ENCODE results near the gene HMG20A. TPM values are rescaled to one million over a fixed set of nuclear protein-coding genes. Genes with fewer than 3 reads are reported as not detected.

HMG20A gene
- total RNA-seq, 2 donors from 2014 or later = 43.1 to 44.6 TPM

GRCh38 chr15:77412972-77413698 lies 7.6 kb upstream of the HMG20A start:
- ATAC-seq (replicated peaks in 1 of 2) (no peak), DNase-seq (no peak)
- H3K27ac Mint-ChIP-seq = no peak overlapping the region

GRCh38 chr15:77413699-77414349 lies 6.9 kb upstream of the HMG20A start:
- H3K4me1 Mint-ChIP-seq (ENCODE audit: low read depth) = peaks cover 38% of the 10 kb centered on the region
- no peak overlapping the region for H3K27ac Mint-ChIP-seq
- no peak for DNase-seq
- peaks cover 0 to 3% of the 10 kb centered on the region in 2 donors for H3K36me3 Mint-ChIP-seq (ENCODE audit: insufficient read depth in 2 of 2)
- H3K27me3 Mint-ChIP-seq (ENCODE audit: low read depth) = no peaks in the 10 kb centered on the region
- ATAC-seq (replicated peaks in 1 of 2) = no peak
- no peaks in the 10 kb centered on the region for H3K9me3 Mint-ChIP-seq
- H3K4me3 Mint-ChIP-seq = no peak overlapping the region

More at GRCh38 chr15:77412972-77413698, 7.6 kb upstream of the HMG20A start:
- H3K9me3 Mint-ChIP-seq = no peaks in the 10 kb centered on the region
- H3K36me3 Mint-ChIP-seq (ENCODE audit: insufficient read depth in 2 of 2) = no peaks in the 10 kb centered on the region
- H3K4me1 Mint-ChIP-seq (ENCODE audit: low read depth) = peaks cover 31% of the 10 kb centered on the region
- H3K27me3 Mint-ChIP-seq (ENCODE audit: low read depth) = no peaks in the 10 kb centered on the region
- no peak overlapping the region for H3K4me3 Mint-ChIP-seq

- Mint-ChIP-seq H3K4me1 (ENCODE audit: low read depth) (peaks cover 33% of the 10 kb centered on the region), H3K27me3 (ENCODE audit: low read depth) (no peaks in the 10 kb centered on the region), H3K36me3 (ENCODE audit: insufficient read depth in 2 of 2) (peaks cover 4 to 7% of the 10 kb centered on the region in 2 donors), H3K4me3 (no peak overlapping the region), H3K9me3 (no peaks in the 10 kb centered on the region), H3K27ac (no peak overlapping the region)
- no peak for ATAC-seq (replicated peaks in 1 of 2)
- DNase-seq = no peak
Measured at GRCh38 chr15:77414789-77415442, 5.8 kb upstream of the HMG20A start.

GRCh38 chr15:77415450-77416147 lies 5.1 kb upstream of the HMG20A start:
- H3K27ac Mint-ChIP-seq = no peak overlapping the region
- ATAC-seq (replicated peaks in 1 of 2) (no peak), DNase-seq (no peak)
- peaks cover 26% of the 10 kb centered on the region for H3K4me1 Mint-ChIP-seq (ENCODE audit: low read depth)
- peaks cover 8% of the 10 kb centered on the region in 2 donors for H3K36me3 Mint-ChIP-seq (ENCODE audit: insufficient read depth in 2 of 2)
- H3K27me3 Mint-ChIP-seq (ENCODE audit: low read depth) = no peaks in the 10 kb centered on the region
- H3K9me3 Mint-ChIP-seq = no peaks in the 10 kb centered on the region
- no peak overlapping the region for H3K4me3 Mint-ChIP-seq

GRCh38 chr15:77416148-77416455 lies 4.6 kb upstream of the HMG20A start:
- no peaks in the 10 kb centered on the region for H3K27me3 Mint-ChIP-seq (ENCODE audit: low read depth)
- H3K9me3 Mint-ChIP-seq = no peaks in the 10 kb centered on the region
- DNase-seq (no peak), ATAC-seq (replicated peaks in 1 of 2) (no peak)
- H3K4me1 Mint-ChIP-seq (ENCODE audit: low read depth) = peaks cover 25% of the 10 kb centered on the region
- H3K4me3 Mint-ChIP-seq = no peak overlapping the region
- H3K27ac Mint-ChIP-seq = no peak overlapping the region
- H3K36me3 Mint-ChIP-seq (ENCODE audit: insufficient read depth in 2 of 2) = peaks cover 8 to 10% of the 10 kb centered on the region in 2 donors

GRCh38 chr15:77416954-77417353 lies 3.7 kb upstream of the HMG20A start:
- H3K27me3 Mint-ChIP-seq (ENCODE audit: low read depth) = no peaks in the 10 kb centered on the region
- H3K27ac Mint-ChIP-seq = no peak overlapping the region
- no peaks in the 10 kb centered on the region for H3K9me3 Mint-ChIP-seq
- DNase-seq (no peak), ATAC-seq (replicated peaks in 1 of 2) (no peak)
- H3K4me1 Mint-ChIP-seq (ENCODE audit: low read depth) = peaks cover 25% of the 10 kb centered on the region
- no peak overlapping the region for H3K4me3 Mint-ChIP-seq
- H3K36me3 Mint-ChIP-seq (ENCODE audit: insufficient read depth in 2 of 2) = peaks cover 8 to 10% of the 10 kb centered on the region in 2 donors

- H3K4me3 Mint-ChIP-seq = peak overlapping the region in 1 of 2 donors; percentile 25
- peaks cover 8 to 10% of the 10 kb centered on the region in 2 donors for H3K36me3 Mint-ChIP-seq (ENCODE audit: insufficient read depth in 2 of 2)
- no peaks in the 10 kb centered on the region for H3K27me3 Mint-ChIP-seq (ENCODE audit: low read depth)
- H3K9me3 Mint-ChIP-seq = no peaks in the 10 kb centered on the region
- no peak for ATAC-seq (replicated peaks in 1 of 2)
- DNase-seq = no peak
- H3K27ac Mint-ChIP-seq = no peak overlapping the region
- peaks cover 27% of the 10 kb centered on the region for H3K4me1 Mint-ChIP-seq (ENCODE audit: low read depth)
Measured at GRCh38 chr15:77417602-77418001, 3.1 kb upstream of the HMG20A start.

GRCh38 chr15:77418391-77418965 lies 2.2 kb upstream of the HMG20A start:
- H3K9me3 Mint-ChIP-seq = no peaks in the 10 kb centered on the region
- peaks cover 8 to 10% of the 10 kb centered on the region in 2 donors for H3K36me3 Mint-ChIP-seq (ENCODE audit: insufficient read depth in 2 of 2)
- no peak for ATAC-seq (replicated peaks in 1 of 2)
- no peaks in the 10 kb centered on the region for H3K27me3 Mint-ChIP-seq (ENCODE audit: low read depth)
- peak overlapping the region; percentile 92 to 96 for H3K4me3 Mint-ChIP-seq
- DNase-seq = no peak
- peak overlapping the region; percentile 79 for H3K27ac Mint-ChIP-seq
- peaks cover 34% of the 10 kb centered on the region for H3K4me1 Mint-ChIP-seq (ENCODE audit: low read depth)

GRCh38 chr15:77418966-77419835 lies 1.5 kb upstream of the HMG20A start:
- DNase-seq = peak; percentile 52 to 61
- Mint-ChIP-seq H3K27ac (peak overlapping the region; percentile 79), H3K9me3 (no peaks in the 10 kb centered on the region), H3K4me3 (peak overlapping the region; percentile 92 to 96), H3K4me1 (ENCODE audit: low read depth) (peaks cover 41% of the 10 kb centered on the region), H3K27me3 (ENCODE audit: low read depth) (no peaks in the 10 kb centered on the region), H3K36me3 (ENCODE audit: insufficient read depth in 2 of 2) (peaks cover 8 to 10% of the 10 kb centered on the region in 2 donors)
- peak; percentile 3 to 7 for ATAC-seq (replicated peaks in 1 of 2)

GRCh38 chr15:77419836-77420609 lies 665 bp upstream of the HMG20A start, which contains the start of gene PEAK1:
Gene PEAK1, minus strand, starts transcription at chr15:77420104. Its CDS starts 238,178 bp downstream, at chr15:77181926.
- H3K27ac Mint-ChIP-seq = peak within 1 kb of the TSS; percentile 100
- H3K36me3 Mint-ChIP-seq (ENCODE audit: insufficient read depth in 2 of 2) = peaks cover 8 to 10% of the 10 kb centered on the region in 2 donors
- peaks cover 49% of the 10 kb centered on the region for H3K4me1 Mint-ChIP-seq (ENCODE audit: low read depth)
- no peaks in the 10 kb centered on the region for H3K9me3 Mint-ChIP-seq
- ATAC-seq (replicated peaks in 1 of 2) (peak; percentile 96), DNase-seq (peak; percentile 99 to 100)
- H3K27me3 Mint-ChIP-seq (ENCODE audit: low read depth) = no peaks in the 10 kb centered on the region
- peak within 1 kb of the TSS; percentile 97 to 99 for H3K4me3 Mint-ChIP-seq

- H3K4me3 Mint-ChIP-seq = peak overlapping the region; percentile 97 to 99
- H3K27ac Mint-ChIP-seq = peak overlapping the region; percentile 100
- H3K36me3 Mint-ChIP-seq (ENCODE audit: insufficient read depth in 2 of 2) = peaks cover 8 to 10% of the 10 kb centered on the region in 2 donors
- peaks cover 55% of the 10 kb centered on the region for H3K4me1 Mint-ChIP-seq (ENCODE audit: low read depth)
- H3K9me3 Mint-ChIP-seq = no peaks in the 10 kb centered on the region
- ATAC-seq (replicated peaks in 1 of 2) (no peak), DNase-seq (peak; percentile 21 to 23)
- no peaks in the 10 kb centered on the region for H3K27me3 Mint-ChIP-seq (ENCODE audit: low read depth)
Measured at GRCh38 chr15:77421370-77421700, 647 bp downstream of the HMG20A start.
